GM19372 (cell line): ENCODE measurements around the gene ZP2.
"Not testable (repeated sequence)": the region's sequence is repeated elsewhere in the genome, so short reads cannot be mapped to it uniquely, and the experiment has no call there.

Experiments
- ATAC-seq: cut with Tn5 transposase; IDR thresholded peaks from one replicate; pipeline ENCODE4 v1.9.1; 2021; ENCODE audit warnings: mild to moderate bottlenecking, low read depth, moderate library complexity; ENCODE audit not compliant: unreplicated experiment

ZP2 gene

DNA sequence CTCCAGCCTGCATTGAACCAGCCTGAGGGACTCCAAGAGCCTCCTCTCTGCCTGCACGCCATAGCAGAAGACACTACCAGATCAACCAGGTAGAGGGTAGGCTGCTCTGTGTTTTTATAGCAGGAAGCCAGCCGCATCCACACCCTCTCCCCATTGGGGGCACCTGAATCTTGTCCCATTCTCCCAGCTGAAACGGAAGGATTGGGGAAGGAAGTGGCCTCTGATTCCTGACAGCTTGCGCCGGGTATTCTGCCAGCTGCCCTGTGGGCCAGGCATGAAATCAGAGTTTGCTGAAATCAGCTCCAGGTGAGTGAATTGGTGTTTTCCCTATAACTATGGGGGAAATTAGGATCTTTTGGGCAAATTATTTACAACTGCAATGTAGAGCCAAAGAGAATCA lies at the start of gene ZP2:
ZP2 (minus strand) TSS at position 89 of the 400 bp plus-strand sequence; CDS start at position 62, 27 bp downstream.
- ATAC-seq, result no peak

DNA sequence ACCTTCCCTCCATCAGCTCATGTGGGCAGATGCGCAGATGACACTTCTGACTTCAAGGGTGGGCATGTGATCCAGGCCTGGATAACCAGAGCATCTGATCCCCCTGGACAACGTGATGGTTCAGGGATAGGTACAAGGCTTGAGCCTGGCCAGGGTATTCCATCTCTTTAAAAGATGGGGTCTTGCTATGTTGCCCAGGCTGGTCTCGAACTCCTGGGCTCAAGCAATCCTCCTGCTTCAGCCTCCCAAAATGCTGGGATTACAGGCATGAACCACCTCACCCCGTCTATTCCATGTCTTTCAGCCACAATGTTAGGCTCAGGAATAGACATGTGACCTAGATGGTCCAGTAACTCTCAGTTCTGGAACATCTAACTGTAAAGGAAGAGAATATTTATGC lies 45.9 kb upstream of the ZP2 start:
- ATAC-seq, result no peak

DNA sequence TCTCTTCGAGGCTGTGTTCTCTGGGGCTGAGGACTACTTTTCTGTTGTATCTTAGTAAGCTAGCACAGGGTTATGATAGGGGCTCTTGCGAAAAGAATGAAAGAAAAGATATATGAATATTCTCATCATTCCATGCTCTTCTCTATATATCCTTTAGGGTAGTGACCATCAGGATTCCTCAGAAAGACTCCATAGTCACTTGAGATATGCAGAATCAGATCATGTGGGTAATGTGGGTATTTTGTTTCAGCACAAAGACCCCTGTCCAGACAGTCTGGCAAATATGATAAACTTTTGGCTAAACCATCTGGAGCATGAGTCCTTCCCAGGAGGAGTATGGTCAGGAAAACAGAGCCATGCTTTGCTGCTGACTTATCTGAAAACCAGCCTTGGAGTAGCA lies 45.3 kb upstream of the ZP2 start:
- ATAC-seq, result no peak

DNA sequence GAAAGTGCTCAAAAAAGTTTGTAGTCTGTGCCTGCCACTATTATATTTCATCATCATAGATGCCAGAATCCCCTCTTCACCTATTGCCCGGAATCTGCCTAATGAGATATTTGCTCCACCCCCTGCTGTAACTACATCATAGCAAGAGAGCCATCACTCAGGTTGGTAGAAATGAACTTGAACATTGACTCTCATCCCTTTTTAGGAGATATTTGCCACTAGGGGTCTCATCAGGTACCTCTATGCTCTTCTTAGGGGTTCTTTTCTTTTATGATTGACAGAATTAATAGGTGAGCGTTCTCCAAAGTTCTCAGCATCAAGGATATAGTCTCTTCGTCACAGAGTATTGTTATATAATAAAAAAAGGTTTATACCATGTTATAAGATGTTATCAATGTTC lies 42.1 kb upstream of the ZP2 start:
- ATAC-seq, result no peak

DNA sequence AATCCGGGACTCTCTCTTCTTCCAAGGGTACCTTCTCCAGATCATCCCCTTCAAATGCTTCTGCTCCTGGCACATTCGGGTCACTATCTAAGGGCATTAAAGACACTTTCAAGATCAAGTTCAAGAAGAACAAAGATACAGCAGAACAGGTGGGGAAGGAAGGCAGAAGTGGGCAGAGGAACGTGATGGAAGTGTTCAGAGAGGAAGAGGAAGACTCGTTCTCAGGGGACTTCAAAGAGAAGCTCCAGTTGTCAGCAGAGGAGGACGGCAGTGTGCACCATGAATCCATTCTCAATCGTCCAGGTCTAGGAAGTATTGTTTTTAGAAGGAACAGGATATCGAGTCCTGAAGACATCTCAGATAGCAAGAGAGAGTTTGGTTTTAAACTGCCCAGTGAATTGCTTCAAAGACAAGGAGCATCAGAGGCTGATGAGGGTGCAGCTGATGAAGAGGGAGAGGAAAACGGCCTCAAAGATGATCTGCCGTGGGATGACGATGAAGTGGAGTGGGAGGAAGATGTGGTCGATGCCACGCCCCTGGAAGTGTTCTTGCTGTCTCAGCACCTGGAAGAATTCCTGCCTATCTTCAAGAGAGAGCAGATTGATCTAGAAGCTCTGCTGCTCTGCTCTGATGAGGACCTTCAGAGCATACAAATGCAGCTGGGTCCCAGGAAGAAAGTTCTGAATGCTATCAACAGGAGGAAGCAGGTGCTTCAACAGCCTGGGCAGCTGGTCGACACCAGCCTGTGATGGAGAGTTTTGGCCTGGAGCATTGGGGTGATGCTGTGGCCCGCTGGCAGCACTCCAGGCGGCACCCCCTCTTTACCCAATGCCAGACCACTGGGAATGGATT lies 38.9 kb upstream of the ZP2 start:
- no peak for ATAC-seq

DNA sequence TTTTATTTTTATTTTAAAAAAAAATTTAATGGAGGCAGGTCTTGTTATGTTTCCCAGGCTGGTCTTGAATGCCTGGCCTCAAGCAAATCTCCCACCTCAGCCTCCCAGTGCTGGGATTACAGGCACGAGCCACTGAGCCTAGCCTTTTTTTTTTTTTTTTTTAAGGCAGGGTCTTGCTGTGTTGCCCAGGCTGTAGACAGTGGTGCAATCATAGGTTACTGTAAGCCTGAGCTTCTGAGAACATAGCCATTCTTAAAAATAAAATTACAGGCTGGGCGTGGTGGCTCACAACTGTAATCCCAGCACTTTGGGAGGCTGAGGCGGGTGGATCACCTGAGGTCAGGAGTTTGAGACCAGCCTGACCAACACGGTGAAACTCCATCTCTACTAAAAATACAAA lies 36.8 kb upstream of the ZP2 start:
- not testable (repeated sequence) for ATAC-seq

DNA sequence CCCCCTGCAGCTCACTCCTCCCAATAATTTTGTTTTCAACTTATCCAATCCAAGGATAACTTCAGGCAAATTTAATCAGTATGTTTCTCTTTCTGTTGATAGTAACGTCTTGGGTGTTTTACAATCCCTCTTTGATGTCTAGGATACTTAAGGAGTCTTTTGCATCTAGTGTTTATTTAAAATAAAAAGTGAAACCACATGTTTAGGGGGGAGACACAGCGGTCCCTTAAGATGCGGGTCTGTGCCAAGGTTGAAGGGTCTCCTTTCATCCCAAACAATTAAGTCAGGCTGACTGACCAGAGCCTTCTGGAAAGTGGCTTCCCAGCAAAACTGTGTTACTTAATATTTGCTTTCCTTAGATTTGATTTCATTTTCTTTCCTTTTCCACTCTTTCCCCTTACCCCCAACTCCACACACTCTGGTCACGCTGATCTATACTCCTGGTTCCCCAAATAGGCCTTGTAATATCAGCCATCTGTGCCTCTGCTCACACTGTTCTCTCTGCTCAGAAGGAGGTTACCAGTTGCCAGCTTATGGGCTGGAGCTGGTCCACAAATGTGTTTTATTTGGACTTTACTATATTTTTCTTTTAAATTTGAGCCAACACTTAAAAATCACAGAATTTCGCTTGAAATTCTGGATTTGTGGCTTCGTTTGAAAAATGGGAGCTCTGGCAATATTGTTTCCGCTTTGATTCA lies 33.3 kb upstream of the ZP2 start:
- no peak for ATAC-seq

DNA sequence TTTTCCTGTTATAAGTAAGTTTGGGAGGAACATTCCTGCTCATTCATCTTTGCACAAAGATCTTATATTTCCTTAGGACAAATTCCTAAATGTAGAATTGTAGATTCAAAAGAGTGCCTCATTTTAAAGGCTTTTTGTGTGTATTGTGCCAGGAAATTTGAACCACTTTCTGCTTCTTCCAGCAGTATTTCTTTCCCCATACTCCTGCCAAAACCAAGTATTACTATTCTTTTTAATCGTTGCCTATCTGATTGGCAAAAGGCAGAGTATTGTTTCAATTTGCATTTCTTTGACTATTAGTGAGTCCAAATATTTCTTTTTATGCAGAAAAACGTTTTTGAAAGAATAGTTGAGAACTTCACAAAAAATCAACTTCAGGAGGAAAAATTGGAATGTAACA lies 31.4 kb upstream of the ZP2 start:
- ATAC-seq, result no peak

DNA sequence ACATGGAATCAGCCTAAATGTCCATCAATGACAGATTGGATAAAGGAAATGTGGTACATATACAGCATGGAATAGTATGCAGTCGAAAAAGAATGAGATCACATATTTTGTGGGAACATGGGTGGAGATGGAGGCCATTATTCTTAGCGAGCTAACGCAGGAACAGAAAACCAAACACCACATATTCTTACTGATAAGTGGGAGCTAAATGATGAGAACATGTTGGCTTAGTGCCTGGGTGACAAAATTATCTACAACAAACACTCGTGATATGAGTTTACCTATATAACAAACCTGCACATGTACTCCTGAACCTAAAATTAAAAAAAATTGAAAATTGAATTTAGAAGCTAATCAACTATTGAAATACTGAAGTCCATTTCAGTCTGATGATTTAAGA lies 28.3 kb upstream of the ZP2 start:
- ATAC-seq, result no peak

DNA sequence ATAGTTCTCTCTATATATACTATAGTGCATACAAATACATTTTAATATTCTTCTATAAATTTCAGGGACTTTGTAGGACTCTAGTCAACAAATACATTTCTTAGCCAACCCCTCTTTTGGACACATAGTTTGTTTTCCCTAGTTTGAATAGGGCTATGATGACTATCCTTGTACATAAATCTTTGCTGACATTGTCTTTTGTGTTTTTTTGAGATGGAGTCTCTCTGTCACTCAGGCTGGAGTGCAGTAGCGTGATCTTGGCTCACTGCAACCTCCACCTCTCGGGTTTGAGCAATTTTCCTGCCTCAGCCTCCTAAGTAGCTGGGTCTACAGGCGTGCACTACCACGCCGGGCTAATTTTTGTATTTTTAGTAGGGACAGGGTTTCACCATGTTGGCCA lies 25.5 kb upstream of the ZP2 start:
- no peak for ATAC-seq

DNA sequence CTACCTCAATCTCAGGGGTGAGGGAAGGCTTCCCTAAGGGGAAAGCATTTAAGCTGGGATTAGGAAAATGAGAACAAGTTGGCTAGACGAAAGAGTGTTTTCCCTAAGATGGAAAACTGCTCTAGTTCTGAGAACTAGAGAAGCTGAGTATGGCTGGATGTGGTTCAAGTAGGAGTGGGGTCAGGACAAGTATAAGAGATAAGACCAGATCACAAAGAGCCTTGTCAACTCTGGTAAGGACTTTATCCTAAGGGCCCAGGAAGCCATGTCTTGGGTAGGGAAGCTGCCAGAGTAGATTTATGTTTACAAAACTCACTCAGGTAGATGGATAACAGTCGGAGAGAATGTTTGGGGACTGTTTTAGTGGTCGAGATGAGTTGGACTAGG lies 23.8 kb upstream of the ZP2 start:
- ATAC-seq, result no peak

DNA sequence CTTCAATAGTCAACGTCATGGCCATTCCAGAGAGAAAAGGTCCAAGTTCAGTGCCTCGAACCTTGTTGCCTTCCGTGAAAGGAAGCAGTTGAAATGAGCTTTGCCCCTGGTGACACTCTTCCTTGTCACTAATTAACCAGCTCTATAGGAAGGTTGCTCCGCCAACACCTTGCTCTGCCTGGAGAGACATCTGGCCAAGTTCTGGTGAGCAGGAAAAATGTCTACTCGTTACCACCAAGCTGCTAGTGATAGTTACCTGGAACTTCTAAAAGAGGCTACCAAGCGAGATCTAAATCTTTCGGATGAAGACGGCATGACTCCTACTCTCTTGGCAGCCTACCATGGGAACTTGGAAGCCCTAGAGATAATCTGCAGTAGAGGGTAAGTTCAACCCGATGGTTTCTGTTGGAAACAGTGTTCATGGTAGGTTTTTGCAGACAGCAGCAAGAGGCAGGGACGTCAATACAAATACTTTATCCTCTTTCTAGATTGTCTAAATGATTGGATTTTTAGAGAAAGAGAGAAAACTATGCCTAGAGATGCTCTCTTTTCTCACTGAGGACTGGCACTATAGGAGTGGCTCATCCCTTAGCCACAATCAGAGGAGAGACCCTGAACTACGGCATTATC lies 22.3 kb upstream of the ZP2 start, which contains the start of gene ANKS4B:
ANKS4B (plus strand) TSS at position 179 of the 630 bp plus-strand sequence; CDS start at position 218, 39 bp downstream.
- no peak for ATAC-seq

DNA sequence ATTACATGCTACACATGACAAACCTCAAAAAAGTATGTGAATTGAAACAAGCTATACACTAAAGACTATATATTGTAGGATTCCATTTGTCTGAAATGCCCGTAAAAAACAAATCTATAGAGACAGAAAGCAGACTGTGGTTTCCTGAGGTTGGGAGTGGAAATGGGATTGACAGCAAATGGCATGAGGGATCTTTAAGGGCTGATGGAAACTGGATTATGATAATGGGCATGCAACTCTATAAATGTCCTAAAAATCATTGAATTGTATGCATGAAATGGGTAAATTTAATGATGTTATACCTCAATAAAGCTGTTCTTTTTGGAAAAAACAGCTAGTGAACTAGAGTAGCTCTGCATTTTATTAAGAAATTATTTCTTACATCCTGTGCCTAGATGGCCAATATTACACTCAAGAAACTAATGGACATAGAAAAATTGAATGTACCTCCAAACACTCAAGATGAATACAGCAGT lies 21.7 kb upstream of the ZP2 start:
- ATAC-seq, result no peak

DNA sequence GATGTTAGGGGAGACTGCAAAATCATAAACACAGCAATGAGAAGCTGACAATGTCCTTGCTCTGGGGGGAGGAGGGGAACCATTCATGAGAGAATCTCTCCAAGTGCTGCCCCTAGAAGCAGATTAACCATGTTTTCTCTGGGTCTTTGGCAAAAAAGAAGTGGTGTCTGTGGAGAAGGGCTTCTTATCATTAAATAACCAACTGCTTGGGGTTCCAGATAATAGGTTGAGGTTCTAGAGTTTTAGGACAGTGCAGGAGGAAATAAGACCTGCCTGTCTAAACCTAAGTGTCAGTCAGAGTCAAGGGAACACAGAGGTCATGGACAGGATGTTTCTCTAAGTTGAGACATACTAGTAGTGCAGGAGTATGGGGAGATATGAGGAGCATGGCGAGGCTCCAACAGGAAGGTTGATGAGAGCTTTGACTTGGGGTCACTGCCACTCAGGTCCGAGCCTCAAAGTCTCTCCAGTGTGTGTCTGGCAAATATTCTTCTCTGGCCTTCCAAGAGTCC lies 17.0 kb upstream of the ZP2 start:
- no peak for ATAC-seq

DNA sequence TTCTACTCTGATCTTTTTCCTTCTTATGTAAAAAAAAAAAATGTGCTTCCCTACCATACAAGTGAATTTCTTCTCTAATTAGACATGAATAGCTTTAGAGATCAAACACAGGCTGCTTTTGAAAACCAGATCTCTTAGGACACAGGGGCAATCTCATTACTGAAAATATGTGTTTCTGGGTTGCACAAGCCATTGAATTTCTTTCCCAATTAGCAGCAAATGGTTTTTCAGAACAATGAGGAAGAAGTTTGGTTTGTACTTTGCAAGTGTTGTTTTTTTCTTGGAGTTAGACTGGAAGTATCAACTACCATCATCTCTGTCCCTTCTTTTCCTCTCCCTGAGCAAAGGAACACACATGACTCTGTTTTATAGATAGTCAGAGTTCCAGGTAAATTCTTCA lies 16.5 kb upstream of the ZP2 start:
- no peak for ATAC-seq

DNA sequence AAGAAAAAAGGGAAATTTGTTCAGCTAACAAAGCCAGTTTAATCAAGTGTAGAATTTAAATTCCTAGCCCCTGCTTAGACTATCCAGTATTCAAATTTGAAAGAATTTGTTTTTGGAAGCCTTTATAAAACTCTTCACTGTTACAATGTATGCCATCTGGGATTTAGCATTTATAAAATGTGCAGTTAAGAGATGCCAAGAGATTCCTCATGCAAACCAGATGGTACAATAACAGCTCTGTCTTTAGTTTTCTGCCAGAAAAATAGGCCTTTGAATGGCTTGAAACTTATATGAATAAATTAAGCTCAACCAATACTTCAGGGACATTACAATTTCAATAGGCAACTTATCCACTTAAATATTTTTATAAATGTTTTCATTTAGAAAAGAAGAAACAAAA lies 15.4 kb upstream of the ZP2 start:
- ATAC-seq, result no peak

DNA sequence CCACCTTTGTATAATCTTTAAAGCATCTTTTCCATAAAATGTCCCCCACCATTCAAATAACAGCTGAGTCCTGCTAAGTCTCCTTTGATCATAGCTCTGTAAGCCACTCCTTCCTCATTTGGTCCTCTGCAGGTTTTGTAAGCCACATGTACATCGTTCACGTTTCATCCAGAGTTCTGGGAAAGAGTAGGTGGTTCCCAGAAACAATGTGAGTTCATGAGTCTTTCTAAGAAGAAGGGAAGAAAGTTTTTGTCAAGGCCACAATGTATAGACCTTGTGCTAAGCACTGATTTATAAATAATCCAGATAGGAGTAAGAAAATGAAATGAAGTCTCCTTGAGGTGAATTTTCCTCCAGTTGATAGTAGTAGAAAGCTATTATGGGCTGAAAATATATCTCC lies 13.4 kb upstream of the ZP2 start:
- ATAC-seq, result no peak

DNA sequence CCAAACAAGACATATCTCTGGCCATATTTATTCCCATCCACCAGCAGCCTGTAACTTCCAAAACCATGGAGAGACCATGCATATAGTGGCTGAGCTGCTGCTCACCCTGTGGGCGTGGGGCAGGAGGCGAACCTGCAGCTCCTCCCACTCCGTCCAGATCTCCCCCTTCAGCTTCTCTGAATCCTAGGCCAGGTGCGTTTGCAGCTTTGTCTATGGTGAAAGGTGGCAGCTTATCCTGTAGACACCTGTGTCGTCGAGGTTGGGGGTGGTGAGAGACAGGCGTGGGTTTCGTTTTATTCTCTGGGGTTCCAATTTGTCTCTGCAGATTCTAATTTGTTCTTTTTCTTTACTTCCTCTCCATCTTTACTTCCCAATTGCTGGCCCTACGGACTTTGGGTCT lies 12.4 kb upstream of the ZP2 start:
- no peak for ATAC-seq

DNA sequence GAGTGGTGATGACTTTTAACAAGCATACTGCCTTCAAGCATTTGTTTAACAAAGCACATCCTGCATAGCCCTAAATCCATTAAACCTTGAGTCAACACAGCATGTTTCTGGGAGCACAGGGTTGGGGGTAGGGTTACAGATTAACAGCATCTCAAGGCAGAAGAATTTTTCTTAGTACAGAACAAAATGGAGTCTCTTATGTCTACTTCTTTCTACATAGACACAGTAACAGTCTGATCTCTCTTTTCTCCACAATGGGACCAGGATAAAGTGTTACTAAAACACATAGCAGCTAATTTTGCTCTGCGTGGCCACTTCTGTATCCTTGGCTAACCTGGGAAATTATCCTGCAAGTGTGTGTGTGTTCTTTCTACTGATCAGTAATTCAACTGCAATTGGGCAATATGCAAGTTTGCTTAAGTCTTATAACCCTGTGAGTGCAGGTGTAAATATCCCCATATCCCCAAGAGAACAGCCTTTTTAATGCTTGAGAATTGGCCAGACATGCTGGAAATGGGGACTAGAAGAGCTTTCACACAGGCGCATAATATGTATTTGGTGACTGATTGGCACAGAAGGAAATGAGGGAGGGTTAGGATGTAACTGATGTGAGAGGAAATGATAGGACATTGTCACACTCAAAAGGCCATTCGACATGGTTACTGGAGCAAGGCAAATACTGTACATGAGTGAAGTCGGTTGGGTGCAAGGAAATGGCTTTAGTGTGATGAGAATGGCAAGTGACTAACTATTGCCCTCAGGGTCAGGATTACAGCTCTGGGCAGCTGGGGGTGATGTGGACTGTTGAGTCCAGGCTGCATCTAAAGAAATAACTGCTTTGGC lies 11.3 kb upstream of the ZP2 start:
- ATAC-seq, result no peak

DNA sequence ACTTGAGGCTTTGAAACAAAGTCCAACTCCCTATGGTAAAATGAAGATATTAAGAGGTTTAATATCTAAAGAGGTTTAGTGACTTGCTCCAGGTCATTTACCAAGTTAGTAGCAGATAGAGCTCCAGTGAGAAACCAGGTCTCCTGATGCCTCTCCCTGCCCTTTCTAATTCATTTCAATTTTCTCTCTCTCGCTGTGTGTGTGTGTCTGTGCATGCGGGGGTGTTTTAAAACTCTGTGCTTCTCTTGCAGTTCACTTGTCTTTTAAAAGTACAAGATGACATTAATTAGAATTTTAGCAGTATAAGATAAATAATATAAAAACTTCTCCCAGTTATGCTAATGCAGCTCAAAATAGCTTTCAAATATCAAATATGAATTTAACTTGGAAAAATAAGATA lies 8.2 kb upstream of the ZP2 start:
- ATAC-seq, result no peak
